SK-N-SH (cell line): ENCODE results near the gene CRTC2. TPM values are rescaled to one million over a fixed set of nuclear protein-coding genes. Genes with fewer than 3 reads are reported as not detected.

Experiments used
- CTCF ChIA-PET: fragments of 300-600, 350-600 bp; formaldehyde crosslinking; extraction: SDS; loops from one replicate; lab custom pipeline; 2021; lab: Yijun Ruan, JAX
- POLR2A ChIA-PET: fragments of 350-600 bp; sonication (Branson Sonifier 250); formaldehyde crosslinking; extraction: SDS; loops from one replicate; lab custom pipeline; 2020; ENCODE audit warnings: antibody characterized with exemption, inconsistent platforms; lab: Yijun Ruan, JAX
- DNase-seq: peaks from one replicate; pipeline ENCODE4 v3.0.0; 2012
- H2AFZ ChIP-seq: fragments of 200-600 bp; sonication (generic); 2 replicates; pipeline ENCODE4 v1.8.1; 2016; ENCODE audit warnings: antibody characterized with exemption, mild to moderate bottlenecking, low read depth
- H3F3A ChIP-seq: fragments of 200-600 bp; sonication (generic); replicated peaks from 2 replicates; pipeline ENCODE3; 2016; ENCODE audit warnings: antibody characterized with exemption, mild to moderate bottlenecking; ENCODE audit not compliant: insufficient read depth
- H3K27ac ChIP-seq, 2 experiments: fragments of 200-500 bp in 1 of 2; fragments of 200-600 bp in 1 of 2; sonication (Bioruptor generic) in 1 of 2; sonication (generic), shearing (Covaris generic) in 1 of 2; 2 replicates each; pipeline versions ENCODE4 v1.5.1 to v1.6.1; 2014 to 2016; ENCODE audit warnings: low read depth in 2 of 2, inconsistent platforms in 1 of 2, low read length in 1 of 2, mild to moderate bottlenecking in 1 of 2, mixed read lengths in 1 of 2
- H3K27me3 ChIP-seq: fragments of 200-600 bp; sonication (generic), shearing (Covaris generic); 2 replicates; pipeline ENCODE4 v1.6.1; 2016; ENCODE audit warnings: mixed run types; ENCODE audit not compliant: insufficient read depth
- H3K36me3 ChIP-seq, 2 experiments: fragments of 200-500 bp in 1 of 2; fragments of 200-600 bp in 1 of 2; sonication (Bioruptor generic) in 1 of 2; sonication (generic) in 1 of 2; replicated peaks in 1 of 2; 2 replicates each; pipeline versions ENCODE3 to v1.5.1; 2014 to 2016; ENCODE audit warnings: low read length in 1 of 2, mild to moderate bottlenecking in 1 of 2; ENCODE audit not compliant: insufficient read depth in 2 of 2, control insufficient read depth in 1 of 2
- H3K4me1 ChIP-seq, 2 experiments: fragments of 200-500 bp in 1 of 2; fragments of 200-600 bp in 1 of 2; sonication (Bioruptor generic) in 1 of 2; sonication (generic), shearing (Covaris generic) in 1 of 2; 2 replicates each; pipeline versions ENCODE4 v1.5.1 to v1.6.1; 2014 to 2016; ENCODE audit warnings: low read depth in 1 of 2, low read length in 1 of 2, mixed run types in 1 of 2; ENCODE audit not compliant: insufficient read depth in 2 of 2, control insufficient read depth in 1 of 2
- H3K4me2 ChIP-seq: fragments of 200-600 bp; sonication (generic), shearing (Covaris generic); 2 replicates; pipeline ENCODE4 v1.6.1; 2017; ENCODE audit warnings: mixed run types
- H3K4me3 ChIP-seq, 2 experiments: fragments of 200-500 bp in 1 of 2; fragments of 200-600 bp in 1 of 2; sonication (Bioruptor generic) in 1 of 2; sonication (generic), shearing (Covaris generic) in 1 of 2; 2 replicates each; pipeline versions ENCODE4 v1.5.1 to v1.8.1; 2014 to 2016; ENCODE audit warnings: low read depth in 2 of 2, inconsistent platforms in 1 of 2, low read length in 1 of 2, mild to moderate bottlenecking in 1 of 2, mixed read lengths in 1 of 2, moderate library complexity in 1 of 2
- H3K79me2 ChIP-seq: fragments of 200-600 bp; sonication (generic); 2 replicates; pipeline ENCODE4 v1.8.1; 2017; ENCODE audit warnings: mild to moderate bottlenecking; ENCODE audit not compliant: insufficient read depth
- H3K9ac ChIP-seq: fragments of 200-600 bp; sonication (generic); 2 replicates; pipeline ENCODE4 v1.6.1; 2017; ENCODE audit warnings: mixed run types
- H3K9me2 ChIP-seq: fragments of 200-600 bp; sonication (generic); 2 replicates; pipeline ENCODE4 v1.6.1; 2017; ENCODE audit warnings: mixed run types
- H3K9me3 ChIP-seq: fragments of 200-600 bp; sonication (generic); 2 replicates; pipeline ENCODE4 v1.6.1; 2017; ENCODE audit warnings: mixed run types, mild to moderate bottlenecking, moderate library complexity
- H4K20me1 ChIP-seq: fragments of 200-600 bp; sonication (generic); 2 replicates; pipeline ENCODE4 v1.6.1; 2017; ENCODE audit warnings: mild to moderate bottlenecking, mixed run types; ENCODE audit not compliant: insufficient read depth
- CHD2 ChIP-seq: fragments of 150-350 bp; IDR thresholded peaks from 2 replicates; pipeline ENCODE4 v1.6.1; 2018; ENCODE audit warnings: low read length; ENCODE audit not compliant: partially characterized antibody
- ELF1 ChIP-seq: IDR thresholded peaks from 2 replicates; pipeline ENCODE4 v1.4.0; 2012
- FOSL2 ChIP-seq: IDR thresholded peaks from 2 replicates; pipeline ENCODE4 v1.4.0; 2012; ENCODE audit warnings: low read depth, mild to moderate bottlenecking, moderate library complexity, borderline replicate concordance
- FOXJ3 ChIP-seq: sonication (generic); formaldehyde crosslinking; IDR thresholded peaks from 2 replicates; pipeline ENCODE4 v1.5.1; 2020; ENCODE audit warnings: mild to moderate bottlenecking, missing genetic modification reagents
- FOXM1 ChIP-seq: IDR thresholded peaks from 2 replicates; pipeline ENCODE4 v1.4.0; 2012; ENCODE audit warnings: low read depth, mild to moderate bottlenecking
- JUND ChIP-seq: IDR thresholded peaks from 2 replicates; pipeline ENCODE4 v1.4.0; 2012
- MEF2A ChIP-seq: IDR thresholded peaks from 2 replicates; pipeline ENCODE4 v1.4.0; 2012; ENCODE audit warnings: low read depth, borderline replicate concordance
- MXI1 ChIP-seq: IDR thresholded peaks from 2 replicates; pipeline ENCODE4 v1.6.1; 2012; ENCODE audit warnings: mild to moderate bottlenecking, low read depth, low read length, improper control_type of control experiment
- NFIC ChIP-seq: IDR thresholded peaks from 2 replicates; pipeline ENCODE4 v1.4.0; 2012; ENCODE audit warnings: borderline replicate concordance
- RCOR1 ChIP-seq: fragments of 150-350 bp; IDR thresholded peaks from 2 replicates; pipeline ENCODE4 v1.6.1; 2017; ENCODE audit warnings: antibody characterized with exemption, low read length
- RXRA ChIP-seq: IDR thresholded peaks from 2 replicates; pipeline ENCODE4 v1.4.0; 2012; ENCODE audit warnings: low read depth, mild to moderate bottlenecking, borderline replicate concordance
- YY1 ChIP-seq: IDR thresholded peaks from 2 replicates; pipeline ENCODE4 v1.4.0; 2012; ENCODE audit warnings: low read depth, mild to moderate bottlenecking
- WGBS: methylation state at CpG from one replicate; pipeline ENCODE4 v1.1.6; 2017; ENCODE audit warnings: low lambda C conversion rate; 5-methylcytosine and 5-hydroxymethylcytosine counted together
- polyA plus RNA-seq, 3 experiments: library from polyadenylated mRNA; depleted of rRNA; stranded (reverse); fragments of >200 nt; gene quantifications; 2 replicates each; pipeline ENCODE4 v1.2.3, GENCODE V29; 2012
- TF ChIP-seq, protein P1 (sequence below): IDR thresholded peaks from 2 replicates; pipeline ENCODE4 v1.6.1; 2012; ENCODE audit warnings: mild to moderate bottlenecking, low read depth, low read length, moderate library complexity
- TF ChIP-seq, protein P2 (sequence below): IDR thresholded peaks from 2 replicates; pipeline ENCODE4; 2012
- TF ChIP-seq, protein P3 (sequence below): IDR thresholded peaks from 2 replicates; pipeline ENCODE4 v1.4.0; 2012; ENCODE audit warnings: low read depth, borderline replicate concordance
- TF ChIP-seq, protein P4 (sequence below): fragments of 200-600 bp; sonication (generic); IDR thresholded peaks from 2 replicates; pipeline ENCODE4 v1.6.1; 2017; ENCODE audit warnings: antibody characterized with exemption, mild to moderate bottlenecking, moderate library complexity
- TF ChIP-seq, protein P5 (sequence below): fragments of 150-350 bp; IDR thresholded peaks from 2 replicates; pipeline ENCODE4 v1.6.1; 2016; ENCODE audit warnings: mild to moderate bottlenecking, low read depth, low read length

Gene CRTC2
- polyA plus RNA-seq, 1 of the 3 experiments (the other 2 are of a cell fraction): 25.5 TPM

DNA sequence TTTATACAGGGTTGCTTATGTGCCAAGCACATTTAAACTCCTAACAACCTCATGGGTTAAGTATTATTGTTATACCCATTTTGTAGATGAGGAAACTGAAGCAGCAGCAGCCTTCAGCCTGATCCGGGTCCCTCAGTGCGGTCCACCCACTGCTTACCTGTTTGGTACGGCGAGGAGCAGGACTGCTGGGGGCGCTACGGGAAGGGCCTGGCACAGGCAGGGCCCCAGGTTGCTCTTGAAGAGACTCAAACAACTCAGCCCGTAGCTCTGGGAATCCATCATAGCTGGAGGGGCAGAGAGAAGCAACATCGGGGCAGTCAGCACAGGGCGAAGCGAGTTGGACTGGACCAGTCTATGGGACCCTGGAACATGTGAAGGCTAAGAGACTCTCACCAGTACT is 21.1 kb downstream of the CRTC2 start:
- peak; percentile 7 for DNase-seq
- WGBS: 93% methylated on average over 10 of the region's 10 CpGs
- Histone ChIP-seq H3K4me3 (no peak overlapping the region), H3F3A (no peaks in the 10 kb centered on the region), H4K20me1 (no peaks in the 10 kb centered on the region), H3K79me2 (no peaks in the 10 kb centered on the region), H3K36me3 (peaks cover 0 to 75% of the 10 kb centered on the region in 2 experiments), H3K9me3 (no peaks in the 10 kb centered on the region), H3K9ac (no peak overlapping the region), H2AFZ (no peak overlapping the region), H3K27ac (no peak overlapping the region), H3K9me2 (no peaks in the 10 kb centered on the region), H3K27me3 (no peaks in the 10 kb centered on the region), H3K4me1 (no peaks in the 10 kb centered on the region), H3K4me2 (no peak overlapping the region)
- ChIA-PET POLR2A (interaction anchor here (0.9 kb wide), 1 partner anchor 9 kb away, joined by 4 read pairs; no protein-coding TSS in a partner anchor), CTCF (interaction anchor here (0.6 to 2.0 kb wide), 2 partner anchors 9 to 29 kb away, joined by 3 to 7 read pairs; no protein-coding TSS in a partner anchor)
- TF ChIP-seq FOSL2 (no peak), NFIC (no peak), CHD2 (no peak), JUND (no peak), MEF2A (no peak), YY1 (no peak), RCOR1 (no peak), MXI1 (no peak), FOXJ3 (no peak), FOXM1 (no peak), RXRA (no peak), ELF1 (no peak)
- TF ChIP-seq, protein P1, sequence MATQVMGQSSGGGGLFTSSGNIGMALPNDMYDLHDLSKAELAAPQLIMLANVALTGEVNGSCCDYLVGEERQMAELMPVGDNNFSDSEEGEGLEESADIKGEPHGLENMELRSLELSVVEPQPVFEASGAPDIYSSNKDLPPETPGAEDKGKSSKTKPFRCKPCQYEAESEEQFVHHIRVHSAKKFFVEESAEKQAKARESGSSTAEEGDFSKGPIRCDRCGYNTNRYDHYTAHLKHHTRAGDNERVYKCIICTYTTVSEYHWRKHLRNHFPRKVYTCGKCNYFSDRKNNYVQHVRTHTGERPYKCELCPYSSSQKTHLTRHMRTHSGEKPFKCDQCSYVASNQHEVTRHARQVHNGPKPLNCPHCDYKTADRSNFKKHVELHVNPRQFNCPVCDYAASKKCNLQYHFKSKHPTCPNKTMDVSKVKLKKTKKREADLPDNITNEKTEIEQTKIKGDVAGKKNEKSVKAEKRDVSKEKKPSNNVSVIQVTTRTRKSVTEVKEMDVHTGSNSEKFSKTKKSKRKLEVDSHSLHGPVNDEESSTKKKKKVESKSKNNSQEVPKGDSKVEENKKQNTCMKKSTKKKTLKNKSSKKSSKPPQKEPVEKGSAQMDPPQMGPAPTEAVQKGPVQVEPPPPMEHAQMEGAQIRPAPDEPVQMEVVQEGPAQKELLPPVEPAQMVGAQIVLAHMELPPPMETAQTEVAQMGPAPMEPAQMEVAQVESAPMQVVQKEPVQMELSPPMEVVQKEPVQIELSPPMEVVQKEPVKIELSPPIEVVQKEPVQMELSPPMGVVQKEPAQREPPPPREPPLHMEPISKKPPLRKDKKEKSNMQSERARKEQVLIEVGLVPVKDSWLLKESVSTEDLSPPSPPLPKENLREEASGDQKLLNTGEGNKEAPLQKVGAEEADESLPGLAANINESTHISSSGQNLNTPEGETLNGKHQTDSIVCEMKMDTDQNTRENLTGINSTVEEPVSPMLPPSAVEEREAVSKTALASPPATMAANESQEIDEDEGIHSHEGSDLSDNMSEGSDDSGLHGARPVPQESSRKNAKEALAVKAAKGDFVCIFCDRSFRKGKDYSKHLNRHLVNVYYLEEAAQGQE: no peak
- TF ChIP-seq, protein P2, sequence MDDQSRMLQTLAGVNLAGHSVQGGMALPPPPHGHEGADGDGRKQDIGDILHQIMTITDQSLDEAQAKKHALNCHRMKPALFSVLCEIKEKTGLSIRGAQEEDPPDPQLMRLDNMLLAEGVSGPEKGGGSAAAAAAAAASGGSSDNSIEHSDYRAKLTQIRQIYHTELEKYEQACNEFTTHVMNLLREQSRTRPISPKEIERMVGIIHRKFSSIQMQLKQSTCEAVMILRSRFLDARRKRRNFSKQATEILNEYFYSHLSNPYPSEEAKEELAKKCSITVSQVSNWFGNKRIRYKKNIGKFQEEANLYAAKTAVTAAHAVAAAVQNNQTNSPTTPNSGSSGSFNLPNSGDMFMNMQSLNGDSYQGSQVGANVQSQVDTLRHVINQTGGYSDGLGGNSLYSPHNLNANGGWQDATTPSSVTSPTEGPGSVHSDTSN: no peak
- TF ChIP-seq, protein P3, sequence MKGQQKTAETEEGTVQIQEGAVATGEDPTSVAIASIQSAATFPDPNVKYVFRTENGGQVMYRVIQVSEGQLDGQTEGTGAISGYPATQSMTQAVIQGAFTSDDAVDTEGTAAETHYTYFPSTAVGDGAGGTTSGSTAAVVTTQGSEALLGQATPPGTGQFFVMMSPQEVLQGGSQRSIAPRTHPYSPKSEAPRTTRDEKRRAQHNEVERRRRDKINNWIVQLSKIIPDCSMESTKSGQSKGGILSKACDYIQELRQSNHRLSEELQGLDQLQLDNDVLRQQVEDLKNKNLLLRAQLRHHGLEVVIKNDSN: no peak
- TF ChIP-seq, protein P4, sequence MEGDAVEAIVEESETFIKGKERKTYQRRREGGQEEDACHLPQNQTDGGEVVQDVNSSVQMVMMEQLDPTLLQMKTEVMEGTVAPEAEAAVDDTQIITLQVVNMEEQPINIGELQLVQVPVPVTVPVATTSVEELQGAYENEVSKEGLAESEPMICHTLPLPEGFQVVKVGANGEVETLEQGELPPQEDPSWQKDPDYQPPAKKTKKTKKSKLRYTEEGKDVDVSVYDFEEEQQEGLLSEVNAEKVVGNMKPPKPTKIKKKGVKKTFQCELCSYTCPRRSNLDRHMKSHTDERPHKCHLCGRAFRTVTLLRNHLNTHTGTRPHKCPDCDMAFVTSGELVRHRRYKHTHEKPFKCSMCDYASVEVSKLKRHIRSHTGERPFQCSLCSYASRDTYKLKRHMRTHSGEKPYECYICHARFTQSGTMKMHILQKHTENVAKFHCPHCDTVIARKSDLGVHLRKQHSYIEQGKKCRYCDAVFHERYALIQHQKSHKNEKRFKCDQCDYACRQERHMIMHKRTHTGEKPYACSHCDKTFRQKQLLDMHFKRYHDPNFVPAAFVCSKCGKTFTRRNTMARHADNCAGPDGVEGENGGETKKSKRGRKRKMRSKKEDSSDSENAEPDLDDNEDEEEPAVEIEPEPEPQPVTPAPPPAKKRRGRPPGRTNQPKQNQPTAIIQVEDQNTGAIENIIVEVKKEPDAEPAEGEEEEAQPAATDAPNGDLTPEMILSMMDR: no peak
- TF ChIP-seq, protein P5, sequence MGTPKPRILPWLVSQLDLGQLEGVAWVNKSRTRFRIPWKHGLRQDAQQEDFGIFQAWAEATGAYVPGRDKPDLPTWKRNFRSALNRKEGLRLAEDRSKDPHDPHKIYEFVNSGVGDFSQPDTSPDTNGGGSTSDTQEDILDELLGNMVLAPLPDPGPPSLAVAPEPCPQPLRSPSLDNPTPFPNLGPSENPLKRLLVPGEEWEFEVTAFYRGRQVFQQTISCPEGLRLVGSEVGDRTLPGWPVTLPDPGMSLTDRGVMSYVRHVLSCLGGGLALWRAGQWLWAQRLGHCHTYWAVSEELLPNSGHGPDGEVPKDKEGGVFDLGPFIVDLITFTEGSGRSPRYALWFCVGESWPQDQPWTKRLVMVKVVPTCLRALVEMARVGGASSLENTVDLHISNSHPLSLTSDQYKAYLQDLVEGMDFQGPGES: no peak
